Activated T-cell treated with anti-CD3 and anti-CD28 coated beads for 4 hours (primary cell): Measurements from ENCODE around the gene MAGIX.

Experiments
- DNase-seq: peaks from one replicate; pipeline ENCODE4 v3.0.0-alpha.2; 2020

MAGIX gene

GRCh38 chrX:49208399-49208798 is 45.8 kb downstream of the MAGIX start:
- no peak for DNase-seq

GRCh38 chrX:49209434-49210251 is 47.1 kb downstream of the MAGIX start:
- no peak for DNase-seq

- no peak for DNase-seq
Measured at GRCh38 chrX:49210406-49210805, 47.8 kb downstream of the MAGIX start.

- no peak for DNase-seq
Measured at GRCh38 chrX:49211074-49211473, 48.5 kb downstream of the MAGIX start.

- no peak for DNase-seq
Measured at GRCh38 chrX:49212209-49212608, 49.7 kb downstream of the MAGIX start.

- DNase-seq: no peak
Measured at GRCh38 chrX:49212861-49213260, 50.3 kb downstream of the MAGIX start.

GRCh38 chrX:49214416-49214815 is 51.9 kb downstream of the MAGIX start:
- DNase-seq: no peak

GRCh38 chrX:49214996-49215526 is 52.5 kb downstream of the MAGIX start:
- DNase-seq: no peak
